HG03457 (cell line): Measurements from ENCODE around the gene C11orf68.
"Not testable (repeated sequence)": the region's sequence is repeated elsewhere in the genome, so short reads cannot be mapped to it uniquely, and the experiment has no call there.

Experiments
- ATAC-seq: cut with Tn5 transposase; IDR thresholded peaks from one replicate; pipeline ENCODE4 v1.9.1; 2021; ENCODE audit warnings: moderate number of reproducible peaks; ENCODE audit not compliant: unreplicated experiment

The C11orf68 gene

DNA sequence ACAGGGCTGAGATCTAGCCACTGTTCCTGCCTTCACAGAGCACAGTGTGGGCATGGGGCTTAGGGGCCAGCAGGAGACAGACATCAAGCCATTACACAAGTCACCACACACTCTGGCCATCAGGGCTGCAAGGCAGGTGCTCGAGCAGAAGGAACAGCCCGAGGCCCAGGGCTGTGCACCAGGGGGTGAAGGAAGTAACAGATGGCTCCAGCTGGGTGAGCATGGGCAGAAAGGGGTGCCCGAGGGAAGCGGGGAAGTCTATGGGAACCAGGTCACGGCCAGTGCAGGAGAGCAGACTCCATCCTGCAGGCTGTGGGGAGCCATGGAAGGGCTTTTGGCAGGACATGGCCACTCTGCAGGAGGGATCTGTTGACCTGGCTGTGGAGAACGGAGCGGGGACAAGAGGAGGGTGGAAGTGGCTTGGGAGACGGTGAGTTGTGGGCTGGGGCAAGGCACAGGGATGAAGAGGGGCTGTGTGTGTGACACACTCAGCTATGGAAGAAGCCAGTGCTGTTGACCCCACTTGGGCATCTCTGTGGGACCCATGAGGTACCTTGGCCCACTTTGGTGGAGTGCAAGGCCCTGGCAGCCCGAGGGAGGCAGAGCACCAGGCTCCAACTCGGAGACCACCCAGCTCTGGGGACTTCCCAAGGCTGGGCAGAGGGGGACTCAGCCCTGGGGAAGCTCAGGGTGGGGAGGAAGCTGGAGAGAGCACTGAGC lies 3.6 kb downstream of the C11orf68 start:
- no peak for ATAC-seq

- ATAC-seq: no peak
Observed at GRCh38 chr11:65912845-65913244, 6.0 kb downstream of the C11orf68 start.

- no peak for ATAC-seq
Observed at GRCh38 chr11:65911682-65912568, 6.9 kb downstream of the C11orf68 start.

DNA sequence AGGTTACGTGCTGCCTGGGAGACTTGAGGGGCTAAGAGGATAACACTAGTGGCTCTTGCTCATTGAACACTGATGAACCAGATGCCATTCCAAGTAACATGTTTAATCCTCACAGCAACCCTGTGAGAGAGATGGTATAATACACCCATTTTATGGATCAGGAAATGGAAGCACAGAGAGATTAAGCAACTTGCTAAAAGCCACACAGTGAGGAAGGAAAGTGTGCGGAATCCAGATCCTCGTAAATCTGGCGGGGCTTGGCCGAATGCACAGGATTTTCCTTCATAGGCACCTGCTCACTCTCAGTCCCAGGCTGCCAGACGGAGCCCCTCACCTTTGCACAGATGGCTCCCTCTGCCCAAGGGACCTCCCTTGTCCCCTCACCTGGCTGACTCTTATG lies 11.0 kb downstream of the C11orf68 start:
- no peak for ATAC-seq

DNA sequence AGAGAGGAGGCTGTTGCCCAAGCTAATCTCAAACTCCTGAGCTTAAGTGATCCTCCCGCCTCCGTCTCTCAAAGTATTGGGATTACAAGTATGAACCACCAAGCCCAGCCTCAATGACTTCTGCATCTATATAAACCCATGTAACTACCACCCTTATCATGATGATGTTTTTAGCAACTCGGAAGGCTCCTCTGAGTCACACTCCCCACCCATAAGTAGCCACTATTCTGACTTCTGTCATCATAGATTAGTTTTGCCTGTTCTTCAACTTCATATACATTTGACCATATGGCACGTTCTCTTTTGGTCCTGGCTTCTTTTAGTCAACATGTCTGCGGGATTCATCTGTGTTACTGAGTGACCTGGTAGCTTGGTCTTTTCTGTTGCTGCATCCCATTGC lies 12.3 kb downstream of the C11orf68 start:
- ATAC-seq: no peak

DNA sequence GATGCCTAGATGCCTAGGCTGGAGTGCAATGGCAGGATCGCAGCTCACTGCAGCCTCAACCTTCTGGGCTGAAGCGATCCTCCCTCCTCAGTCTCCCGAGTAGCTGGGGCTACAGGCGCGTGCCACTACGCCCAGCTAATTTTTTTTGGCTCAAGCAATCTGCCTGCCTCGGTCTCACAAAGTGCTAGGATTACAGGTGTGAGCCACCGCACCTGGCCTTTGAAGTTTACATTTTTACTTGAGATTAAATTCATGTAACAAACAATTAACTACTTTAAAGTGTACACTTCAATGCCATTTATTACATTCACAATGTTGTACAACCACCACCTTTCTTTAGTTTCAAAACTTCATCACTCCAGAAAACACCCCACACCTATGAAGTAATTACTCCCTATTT lies 15.1 kb downstream of the C11orf68 start:
- ATAC-seq: no peak

DNA sequence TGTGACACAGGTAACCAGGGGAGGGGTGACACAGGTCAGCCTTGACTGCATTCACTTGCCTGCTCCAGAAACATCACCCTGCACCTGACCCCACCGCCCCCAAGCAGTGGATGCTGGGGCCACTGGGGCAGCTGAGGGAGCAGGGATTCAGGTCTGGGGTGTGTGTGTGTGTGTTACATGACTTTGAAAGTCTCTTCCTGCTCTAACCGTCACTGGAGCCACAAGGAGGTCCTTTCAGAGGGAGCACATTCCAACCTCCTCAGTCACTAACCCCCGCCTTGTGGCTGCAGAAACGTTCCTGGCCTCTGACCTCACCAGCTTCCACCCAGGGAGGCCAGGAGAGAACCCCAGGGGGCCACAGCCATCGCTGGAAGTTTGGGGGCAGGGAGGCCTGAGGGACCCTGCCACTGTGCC lies 15.8 kb downstream of the C11orf68 start:
- no peak for ATAC-seq

GRCh38 chr11:65900899-65901180 lies 18.0 kb downstream of the C11orf68 start:
- no peak for ATAC-seq

- peak; percentile 62 for ATAC-seq
Observed at GRCh38 chr11:65900125-65900898, 18.6 kb downstream of the C11orf68 start, which contains the start of gene FOSL1. Gene FOSL1 (minus strand): TSS chr11:65900388. CDS start chr11:65900339, 49 bp downstream.

DNA sequence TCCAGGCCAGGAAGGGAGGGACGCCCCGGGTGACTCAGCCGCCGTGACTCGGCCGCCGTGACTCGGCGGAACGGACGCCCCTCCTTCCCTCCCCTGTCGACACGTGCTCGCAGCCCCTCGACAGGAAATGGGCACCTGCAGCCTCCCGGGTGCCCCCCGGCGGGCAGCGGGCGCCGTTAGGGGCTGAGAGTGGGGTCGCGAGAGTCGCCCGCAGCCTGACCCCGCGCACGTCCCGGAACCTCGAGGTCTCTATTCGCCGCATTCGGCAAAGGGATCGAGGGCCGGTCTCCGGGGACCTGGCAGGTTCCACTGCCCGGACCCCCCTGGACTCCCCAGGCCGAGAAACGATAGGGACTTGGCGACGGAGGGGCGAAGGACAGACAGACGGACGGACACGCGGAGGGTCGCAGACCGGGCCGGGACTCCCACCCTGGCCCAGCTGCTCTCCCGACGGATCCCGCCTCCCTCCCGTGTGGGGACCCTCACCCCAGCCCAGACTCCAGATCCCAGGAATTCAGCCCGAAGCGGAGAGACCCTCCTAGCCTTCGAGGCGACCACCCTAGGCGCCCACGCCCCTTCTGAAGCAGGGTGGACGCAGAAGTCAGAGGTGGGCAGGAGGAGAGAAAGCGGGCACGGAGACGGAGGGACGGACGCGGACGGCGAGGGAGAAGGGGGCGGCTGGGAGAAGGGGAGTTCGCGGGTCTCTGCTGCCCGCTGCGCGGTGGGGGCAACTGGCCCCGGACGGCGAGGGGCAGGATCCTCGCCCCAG lies 19.3 kb downstream of the C11orf68 start:
- ATAC-seq: no peak

GRCh38 chr11:65898656-65899355 lies 20.1 kb downstream of the C11orf68 start:
- no peak for ATAC-seq

DNA sequence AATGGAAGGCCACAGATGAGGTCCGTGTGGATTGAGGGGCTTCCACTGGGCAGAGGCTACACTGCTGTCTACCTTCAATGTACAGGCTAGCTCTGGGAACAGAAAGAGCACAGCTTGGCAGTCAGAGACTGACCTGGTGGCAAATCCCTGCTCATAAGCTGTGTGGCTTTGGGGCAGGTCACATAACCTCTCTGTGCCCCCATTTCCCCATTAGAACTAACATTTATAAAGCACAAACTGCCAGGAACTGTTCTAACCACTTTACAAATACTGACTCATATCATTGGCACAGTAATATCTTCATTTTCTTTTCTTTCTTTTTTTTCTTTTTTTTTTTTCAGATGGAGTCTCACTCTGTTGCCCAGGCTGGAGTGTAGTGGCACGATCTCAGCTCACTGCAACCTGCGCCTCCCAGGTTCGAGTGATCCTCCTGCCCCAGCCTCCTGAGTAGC lies 21.8 kb downstream of the C11orf68 start:
- no peak for ATAC-seq

DNA sequence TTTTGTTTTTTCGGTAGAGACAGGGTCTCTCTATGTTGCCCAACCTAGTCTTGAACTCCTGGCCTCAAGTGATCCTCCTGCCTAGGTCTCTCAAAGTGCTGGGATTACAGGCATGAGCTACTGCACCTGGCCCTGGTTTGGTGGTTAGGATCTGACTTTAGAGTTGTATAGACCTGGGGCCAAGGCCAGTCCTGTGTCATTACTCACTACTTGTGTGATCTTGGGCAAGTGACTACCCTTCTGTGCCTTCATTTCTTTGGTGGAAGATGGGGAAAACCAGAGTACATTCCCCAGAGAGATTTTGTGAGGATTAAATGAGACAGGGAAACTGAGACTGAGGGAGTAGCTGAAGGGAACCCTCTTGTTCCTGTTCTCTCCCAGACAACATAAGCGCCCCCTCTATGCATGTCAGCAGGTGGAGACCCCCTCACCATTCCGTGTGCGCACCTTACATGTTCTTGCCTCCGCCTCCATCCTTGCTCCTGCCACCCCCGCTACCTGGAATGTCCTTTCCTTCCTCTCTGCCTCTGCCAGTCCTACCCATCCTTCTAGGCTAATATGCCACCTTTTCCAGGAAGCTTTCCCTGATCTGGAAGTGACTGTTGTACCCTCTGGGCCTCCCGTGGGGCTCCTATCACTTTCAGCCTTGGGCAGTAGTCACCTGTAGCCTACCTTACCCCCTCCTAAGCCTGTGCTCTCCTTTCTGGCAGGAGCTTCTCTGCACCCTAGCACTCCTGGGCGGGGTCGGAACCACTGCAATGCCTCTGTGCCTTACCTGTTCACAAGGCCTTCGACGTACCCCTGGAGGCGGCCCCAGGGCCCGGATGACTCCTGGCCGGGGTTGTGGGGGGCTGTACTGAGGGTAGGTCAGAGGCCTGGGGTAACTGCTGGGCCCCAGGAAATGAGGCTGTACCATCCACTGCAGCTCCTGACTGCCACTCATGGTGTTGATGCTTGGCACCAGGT lies 22.5 kb downstream of the C11orf68 start:
- no peak for ATAC-seq

- no peak for ATAC-seq
Observed at GRCh38 chr11:65895482-65895981, 23.3 kb downstream of the C11orf68 start.

GRCh38 chr11:65894034-65894591 lies 24.7 kb downstream of the C11orf68 start:
- no peak for ATAC-seq

DNA sequence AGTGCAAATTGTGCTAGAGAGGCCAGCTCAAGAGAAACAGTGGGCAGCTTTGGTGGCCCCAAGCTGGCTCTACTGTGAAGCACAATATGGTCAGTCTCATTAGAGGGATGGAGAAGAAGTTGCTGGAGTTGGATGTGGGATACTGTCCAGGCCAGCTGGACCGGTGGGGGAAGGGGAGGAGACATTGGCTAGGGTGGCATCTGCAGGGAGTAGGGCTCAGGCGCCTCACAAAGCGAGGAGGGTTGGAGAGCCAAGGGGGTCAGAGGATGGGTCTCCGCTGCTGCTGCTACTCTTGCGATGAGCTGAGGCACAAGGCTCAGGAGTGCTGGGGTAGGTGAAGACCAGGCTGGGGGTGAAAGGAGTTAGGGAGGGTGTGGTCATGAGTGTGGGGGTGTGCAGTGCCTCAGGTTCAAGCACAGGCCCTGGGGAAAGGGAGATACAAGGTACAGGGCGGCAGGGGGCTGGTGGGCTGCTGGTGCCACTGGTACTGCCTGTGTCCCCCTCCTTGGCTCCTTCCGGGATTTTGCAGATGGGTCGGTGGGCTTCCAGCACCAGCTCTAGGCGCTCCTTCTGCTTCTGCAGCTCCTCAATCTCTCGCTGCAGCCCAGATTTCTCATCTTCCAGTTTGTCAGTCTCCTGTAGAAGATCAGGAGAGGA lies 26.1 kb downstream of the C11orf68 start:
- no peak for ATAC-seq

GRCh38 chr11:65892137-65892540 lies 26.7 kb downstream of the C11orf68 start:
- ATAC-seq: not testable (repeated sequence)
